AG09319 (cell line): ENCODE results near the gene ZFPM1.

Experiments
- DNase-seq: peaks from one replicate; pipeline ENCODE4 v3.0.0-alpha.2; 2010; ENCODE audit warnings: low read depth; ENCODE audit errors: extremely low read depth
- TF ChIP-seq, protein P1 (sequence below): IDR thresholded peaks from 2 replicates; pipeline ENCODE4 v1.5.1; 2011; ENCODE audit warnings: low read depth, mild to moderate bottlenecking, inconsistent platforms, low read length, moderate library complexity

The ZFPM1 gene

DNA sequence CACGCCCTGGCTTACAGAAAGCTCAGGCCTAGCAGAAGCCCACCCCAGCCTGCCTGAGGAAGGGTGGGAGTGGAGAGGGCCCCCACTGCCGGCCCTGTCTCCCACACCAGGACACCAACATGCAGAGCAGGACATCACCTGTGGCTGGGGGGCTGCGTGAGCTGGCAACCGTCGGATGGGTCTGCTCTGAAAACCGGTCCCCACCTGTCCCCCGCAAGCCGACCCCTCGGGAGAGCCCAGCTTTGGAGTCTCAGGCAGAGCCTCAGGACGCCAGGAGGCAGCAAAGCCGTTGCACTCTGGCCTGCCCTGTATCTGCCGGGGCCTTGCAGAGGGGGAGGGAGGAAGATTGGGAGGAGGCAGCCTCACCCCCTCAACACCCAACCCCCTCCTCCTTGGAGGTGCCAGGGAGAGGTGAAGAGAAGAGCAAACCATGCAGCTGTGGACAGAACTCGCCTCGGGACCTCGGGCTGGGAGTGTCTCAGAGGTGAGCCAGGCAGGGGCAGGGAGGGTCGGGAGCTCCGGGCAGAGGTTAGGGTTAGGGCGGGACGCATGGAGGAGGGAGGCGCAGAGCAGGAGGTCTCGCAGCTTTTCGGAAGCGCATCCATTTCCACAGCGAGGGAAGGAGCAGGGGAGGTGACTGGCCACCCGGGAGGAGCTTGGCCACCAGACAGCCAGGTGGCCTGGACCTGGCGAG is 86.7 kb downstream of the ZFPM1 start:
- no peak for DNase-seq
- TF ChIP-seq, protein P1, sequence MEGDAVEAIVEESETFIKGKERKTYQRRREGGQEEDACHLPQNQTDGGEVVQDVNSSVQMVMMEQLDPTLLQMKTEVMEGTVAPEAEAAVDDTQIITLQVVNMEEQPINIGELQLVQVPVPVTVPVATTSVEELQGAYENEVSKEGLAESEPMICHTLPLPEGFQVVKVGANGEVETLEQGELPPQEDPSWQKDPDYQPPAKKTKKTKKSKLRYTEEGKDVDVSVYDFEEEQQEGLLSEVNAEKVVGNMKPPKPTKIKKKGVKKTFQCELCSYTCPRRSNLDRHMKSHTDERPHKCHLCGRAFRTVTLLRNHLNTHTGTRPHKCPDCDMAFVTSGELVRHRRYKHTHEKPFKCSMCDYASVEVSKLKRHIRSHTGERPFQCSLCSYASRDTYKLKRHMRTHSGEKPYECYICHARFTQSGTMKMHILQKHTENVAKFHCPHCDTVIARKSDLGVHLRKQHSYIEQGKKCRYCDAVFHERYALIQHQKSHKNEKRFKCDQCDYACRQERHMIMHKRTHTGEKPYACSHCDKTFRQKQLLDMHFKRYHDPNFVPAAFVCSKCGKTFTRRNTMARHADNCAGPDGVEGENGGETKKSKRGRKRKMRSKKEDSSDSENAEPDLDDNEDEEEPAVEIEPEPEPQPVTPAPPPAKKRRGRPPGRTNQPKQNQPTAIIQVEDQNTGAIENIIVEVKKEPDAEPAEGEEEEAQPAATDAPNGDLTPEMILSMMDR = no peak

DNA sequence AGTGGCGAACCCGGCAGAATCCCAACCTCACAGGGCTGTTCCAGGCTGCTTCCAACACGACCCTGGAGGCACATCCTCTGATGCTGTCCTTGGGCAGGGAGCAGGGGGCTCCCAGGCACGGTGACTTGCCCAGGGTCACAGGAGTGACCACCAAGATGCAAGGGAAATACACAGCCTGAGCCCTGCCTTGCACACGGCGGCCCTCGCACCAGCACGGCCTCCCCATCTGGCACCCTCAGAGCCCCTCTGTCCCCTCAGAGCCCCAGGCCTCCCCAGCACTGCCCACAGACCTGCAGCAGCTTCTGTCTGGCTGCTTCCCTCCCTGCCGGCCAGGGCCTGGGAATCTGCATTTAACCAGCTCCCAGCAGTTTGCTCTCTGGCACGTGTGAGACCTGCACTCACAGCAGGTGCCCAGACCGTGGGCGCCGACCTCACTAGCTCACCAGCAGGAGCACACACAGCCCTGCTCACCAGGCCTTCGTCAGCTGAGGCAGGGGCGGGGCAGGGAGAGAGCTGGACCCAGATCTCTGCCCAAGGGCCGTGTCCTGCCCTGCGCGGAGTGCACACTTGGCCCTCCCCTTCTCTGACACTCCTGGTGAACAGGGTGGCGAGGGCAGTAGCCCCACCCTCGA is 87.4 kb downstream of the ZFPM1 start:
- DNase-seq = no peak
- TF ChIP-seq, protein P1 = no peak

DNA sequence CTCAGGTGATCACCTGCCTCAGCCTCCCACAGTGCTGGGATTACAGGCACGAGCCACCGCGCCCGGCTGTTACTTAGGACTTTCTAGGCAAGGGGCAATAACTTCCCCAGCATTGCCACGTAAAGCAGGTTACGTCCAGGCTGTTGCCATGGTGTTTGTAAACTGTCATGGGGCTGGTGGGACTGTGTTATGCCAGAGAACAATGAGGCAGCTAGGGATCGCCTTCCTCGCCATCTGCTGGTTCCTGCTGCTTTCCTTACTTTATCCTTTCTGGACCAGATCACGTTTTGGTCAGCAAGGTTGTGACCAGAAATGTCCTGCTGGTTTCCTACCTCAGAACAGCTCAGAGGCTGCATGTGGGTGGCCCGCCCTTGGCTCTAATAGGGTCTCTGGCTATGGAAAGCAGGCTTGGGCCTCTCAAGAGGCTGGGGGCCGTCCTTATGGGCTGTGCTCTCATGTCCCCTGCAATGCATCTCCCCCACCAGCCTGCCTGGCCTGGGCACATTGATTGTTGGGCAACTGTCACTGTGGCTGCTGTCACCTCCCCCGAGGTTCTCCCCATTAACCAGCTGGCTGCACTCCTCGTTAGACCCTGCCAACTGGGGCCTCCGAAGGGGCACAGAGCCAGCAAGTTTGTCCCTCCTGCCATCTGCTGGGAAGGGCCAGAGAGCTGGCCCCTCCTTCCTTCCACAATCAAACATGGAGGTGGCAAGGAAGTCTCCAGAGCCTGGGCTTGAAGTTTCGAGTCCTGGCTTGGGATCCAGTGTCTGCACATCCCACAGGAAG is 88.9 kb downstream of the ZFPM1 start:
- TF ChIP-seq, protein P1 = no peak

DNA sequence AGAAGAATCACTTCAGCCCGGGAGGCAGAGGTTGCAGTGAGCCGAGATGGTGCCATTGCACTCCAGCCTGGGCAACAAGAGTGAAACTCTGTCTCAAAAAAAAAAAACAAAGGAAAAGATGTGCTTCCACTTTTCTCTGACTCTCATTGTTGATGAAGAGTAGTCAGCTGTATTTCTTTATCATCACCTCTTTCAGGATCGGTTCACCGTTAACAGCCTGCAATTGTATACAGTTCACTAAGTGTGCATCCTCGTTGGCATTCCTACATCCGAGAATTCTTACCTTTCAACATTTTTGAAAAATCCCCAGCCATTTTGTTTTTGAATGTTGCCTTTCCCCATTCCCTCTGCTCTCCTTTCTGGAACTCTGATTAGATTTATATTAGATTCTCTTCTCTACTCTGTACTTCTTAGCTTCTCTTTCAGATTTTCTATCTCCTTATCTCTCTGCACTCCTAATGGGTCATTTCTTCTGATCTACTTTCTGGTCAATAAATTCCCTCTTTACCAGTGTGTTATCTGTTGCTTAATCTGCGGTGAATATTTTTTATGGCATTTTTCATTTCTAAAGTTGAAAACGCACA is 90.2 kb downstream of the ZFPM1 start:
- no peak for DNase-seq

More for the DNA sequence above, 88.9 kb downstream of the ZFPM1 start:
- no peak for DNase-seq

DNA sequence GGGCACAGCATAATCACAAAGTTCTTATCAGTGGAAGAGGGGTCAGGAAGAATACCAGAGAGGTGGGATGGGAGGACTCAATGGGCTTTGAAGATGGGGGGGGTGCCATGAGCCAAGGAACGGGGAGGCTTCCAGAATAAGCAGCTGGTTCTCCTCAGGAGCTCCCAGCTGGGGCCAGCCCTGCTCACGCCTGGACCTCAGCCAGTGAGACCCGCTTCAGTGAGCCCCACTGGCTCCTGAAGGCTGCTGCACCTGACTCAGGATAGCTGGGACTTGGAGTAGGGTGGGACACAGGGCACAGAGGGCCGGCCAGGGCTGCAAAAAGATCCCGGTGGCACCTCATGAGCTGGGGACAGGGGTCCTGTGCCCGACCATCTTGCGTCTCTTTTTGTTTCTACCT is 92.7 kb downstream of the ZFPM1 start:
- TF ChIP-seq, protein P1 = no peak
- DNase-seq = no peak

More for the DNA sequence above, 90.2 kb downstream of the ZFPM1 start:
- TF ChIP-seq, protein P1 = no peak

DNA sequence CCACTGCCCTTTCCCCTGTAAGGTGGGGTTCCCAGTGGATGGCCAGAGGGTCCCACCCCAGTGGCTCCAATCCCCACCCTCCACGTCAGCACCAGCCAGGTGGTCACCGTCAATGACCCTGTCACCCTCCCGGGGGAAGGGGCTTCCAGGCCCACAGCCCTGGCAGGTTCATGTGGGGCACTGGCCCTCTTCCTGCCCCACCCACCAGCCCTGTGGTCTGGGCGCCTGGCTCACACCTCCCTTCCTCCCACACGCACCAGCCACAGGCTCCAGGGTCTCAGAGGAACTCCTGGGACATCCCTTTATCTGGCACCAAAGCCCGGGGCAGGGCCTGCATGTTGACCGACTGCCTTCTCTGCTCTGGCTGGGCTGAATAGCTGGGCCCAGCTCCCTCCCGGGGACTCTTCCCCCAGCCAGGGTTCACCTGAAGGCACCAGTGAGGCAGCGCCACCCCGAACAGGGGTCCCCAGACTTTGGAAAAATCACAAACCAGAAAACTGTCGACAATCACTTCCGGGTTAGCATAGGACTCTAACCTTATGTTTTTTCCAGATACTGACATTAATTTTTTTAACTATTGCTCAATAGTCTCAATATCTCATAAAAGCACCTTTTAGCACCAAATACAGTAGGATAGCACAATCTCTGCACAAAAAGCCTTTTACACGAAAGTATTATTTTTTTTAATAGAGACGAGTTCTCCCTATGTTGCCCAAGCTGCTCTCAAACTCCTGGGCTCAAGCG is 95.2 kb downstream of the ZFPM1 start:
- TF ChIP-seq, protein P1 = no peak
- no peak for DNase-seq
